ENCODE data around the gene VWA5B1.

GRCh38 chr1:20358761-20359263 lies 68.1 kb downstream of the VWA5B1 start:
- no peak for TF ChIP-seq CTCF (conservative IDR thresholded peaks at IDR 0.05)
- TF ChIP-seq ZFX (IDR thresholded peaks at IDR 0.05) = no peak
